ENCODE data around the gene ADAMTS9.

DNA sequence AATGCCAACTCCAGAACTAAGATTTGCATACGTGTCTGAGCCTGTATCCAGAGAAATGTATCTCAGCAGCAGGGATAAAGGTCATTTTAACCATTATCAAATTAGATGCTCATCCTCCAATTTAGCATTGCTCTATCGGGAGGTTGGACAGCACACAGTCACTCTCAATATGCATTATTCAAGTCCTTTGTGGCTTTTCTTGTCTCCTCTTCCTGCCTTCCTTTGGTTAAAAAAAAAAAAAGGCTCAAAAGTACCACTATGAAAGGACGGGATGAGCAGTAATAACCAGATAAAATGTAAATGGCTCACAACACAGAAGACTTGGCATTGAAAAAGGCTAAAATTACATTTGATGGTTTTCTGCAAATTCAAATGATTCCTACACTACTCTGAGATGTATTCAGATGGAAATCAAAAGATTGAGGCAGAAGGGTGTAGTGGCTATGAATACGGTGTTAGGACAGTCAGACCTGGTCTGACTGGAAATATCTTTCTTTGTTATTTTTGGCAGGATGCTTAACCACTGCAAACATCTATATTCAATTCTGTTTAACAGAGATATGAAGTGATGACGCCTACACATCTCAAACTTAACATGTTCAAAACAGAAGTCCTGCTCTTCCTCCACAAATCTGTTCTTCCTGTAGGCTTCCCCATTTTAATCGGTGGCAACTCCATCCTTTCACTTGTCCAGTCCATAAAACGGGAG lies 109.6 kb downstream of the ADAMTS9 start:
- TF ChIP-seq, protein P1, sequence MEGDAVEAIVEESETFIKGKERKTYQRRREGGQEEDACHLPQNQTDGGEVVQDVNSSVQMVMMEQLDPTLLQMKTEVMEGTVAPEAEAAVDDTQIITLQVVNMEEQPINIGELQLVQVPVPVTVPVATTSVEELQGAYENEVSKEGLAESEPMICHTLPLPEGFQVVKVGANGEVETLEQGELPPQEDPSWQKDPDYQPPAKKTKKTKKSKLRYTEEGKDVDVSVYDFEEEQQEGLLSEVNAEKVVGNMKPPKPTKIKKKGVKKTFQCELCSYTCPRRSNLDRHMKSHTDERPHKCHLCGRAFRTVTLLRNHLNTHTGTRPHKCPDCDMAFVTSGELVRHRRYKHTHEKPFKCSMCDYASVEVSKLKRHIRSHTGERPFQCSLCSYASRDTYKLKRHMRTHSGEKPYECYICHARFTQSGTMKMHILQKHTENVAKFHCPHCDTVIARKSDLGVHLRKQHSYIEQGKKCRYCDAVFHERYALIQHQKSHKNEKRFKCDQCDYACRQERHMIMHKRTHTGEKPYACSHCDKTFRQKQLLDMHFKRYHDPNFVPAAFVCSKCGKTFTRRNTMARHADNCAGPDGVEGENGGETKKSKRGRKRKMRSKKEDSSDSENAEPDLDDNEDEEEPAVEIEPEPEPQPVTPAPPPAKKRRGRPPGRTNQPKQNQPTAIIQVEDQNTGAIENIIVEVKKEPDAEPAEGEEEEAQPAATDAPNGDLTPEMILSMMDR (IDR thresholded peaks at IDR 0.05): no peak
- TF ChIP-seq POLR2AphosphoS5 (IDR thresholded peaks at IDR 0.05) (no peak), EP300 (IDR thresholded peaks at IDR 0.05) (no peak)

Data from sigmoid colon (tissue), 4 donors.